DMS53 treated with DMSO at 0.1 percent for 48 hours (cell line): ENCODE data around the gene CD200.
"Not testable (repeated sequence)": the region's sequence is repeated elsewhere in the genome, so short reads cannot be mapped to it uniquely, and the experiment has no call there.

Experiments used
- DNase-seq: peaks from one replicate; lab custom pipeline; 2025; ENCODE audit not compliant: unreplicated experiment; lab: John Stamatoyannopoulos, UW

Gene CD200

DNA sequence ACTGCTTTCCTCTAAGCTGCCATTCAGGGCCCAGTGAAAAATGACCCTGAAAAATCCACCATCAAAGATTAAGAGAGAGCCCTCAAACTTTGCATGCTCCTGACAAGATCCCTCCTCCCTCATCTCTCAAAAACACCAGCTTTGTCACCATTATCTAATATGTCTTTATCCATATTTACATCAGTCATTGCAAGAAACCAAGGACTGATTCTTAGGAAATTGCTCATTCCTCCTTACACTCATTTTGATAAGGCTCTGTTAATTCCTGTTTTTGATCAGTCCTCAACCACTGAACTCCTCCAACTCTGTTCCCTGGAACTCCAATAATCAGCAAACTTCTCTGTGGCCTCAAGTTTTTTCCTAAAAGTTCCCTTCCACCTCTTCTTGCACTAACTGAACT is 51.8 kb downstream of the CD200 start:
- DNase-seq = no peak

DNA sequence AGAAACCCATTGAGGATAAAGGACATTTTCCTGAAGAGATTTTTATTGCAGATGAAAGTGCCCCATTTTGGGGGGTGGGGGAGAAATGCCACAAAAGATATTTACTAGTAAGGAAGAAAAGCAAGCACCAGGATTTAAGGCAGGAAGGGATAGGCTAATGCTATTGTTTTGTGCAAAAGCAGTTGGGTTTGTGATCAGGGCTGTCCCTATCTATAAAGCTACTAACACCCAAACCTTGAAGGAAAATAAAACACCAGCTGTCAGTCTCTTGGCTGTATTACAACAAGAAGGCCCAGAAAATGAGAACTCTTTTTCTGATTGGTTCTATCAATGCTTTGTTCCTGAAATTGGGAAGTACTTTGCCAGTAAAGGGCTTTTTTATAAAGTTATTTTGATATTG is 56.0 kb downstream of the CD200 start:
- DNase-seq = no peak

DNA sequence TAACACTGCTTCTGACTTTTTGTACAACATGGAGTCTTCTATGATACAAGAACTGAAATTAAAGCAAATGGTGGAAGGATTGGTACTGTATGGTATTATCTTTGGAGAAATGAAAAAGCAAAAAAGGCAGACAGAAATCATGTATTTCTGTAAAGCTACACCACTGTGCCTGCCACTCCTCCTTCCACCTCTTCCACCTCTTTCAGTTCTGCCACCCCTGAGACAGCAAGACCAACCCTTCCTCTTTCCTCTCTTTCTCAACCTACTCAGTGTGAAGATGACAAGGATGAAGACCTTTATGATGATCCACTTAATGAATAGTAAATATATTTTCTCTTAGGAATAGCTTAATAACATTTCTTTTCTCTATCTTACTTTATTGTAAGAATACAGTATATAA is 57.0 kb downstream of the CD200 start:
- DNase-seq = no peak

DNA sequence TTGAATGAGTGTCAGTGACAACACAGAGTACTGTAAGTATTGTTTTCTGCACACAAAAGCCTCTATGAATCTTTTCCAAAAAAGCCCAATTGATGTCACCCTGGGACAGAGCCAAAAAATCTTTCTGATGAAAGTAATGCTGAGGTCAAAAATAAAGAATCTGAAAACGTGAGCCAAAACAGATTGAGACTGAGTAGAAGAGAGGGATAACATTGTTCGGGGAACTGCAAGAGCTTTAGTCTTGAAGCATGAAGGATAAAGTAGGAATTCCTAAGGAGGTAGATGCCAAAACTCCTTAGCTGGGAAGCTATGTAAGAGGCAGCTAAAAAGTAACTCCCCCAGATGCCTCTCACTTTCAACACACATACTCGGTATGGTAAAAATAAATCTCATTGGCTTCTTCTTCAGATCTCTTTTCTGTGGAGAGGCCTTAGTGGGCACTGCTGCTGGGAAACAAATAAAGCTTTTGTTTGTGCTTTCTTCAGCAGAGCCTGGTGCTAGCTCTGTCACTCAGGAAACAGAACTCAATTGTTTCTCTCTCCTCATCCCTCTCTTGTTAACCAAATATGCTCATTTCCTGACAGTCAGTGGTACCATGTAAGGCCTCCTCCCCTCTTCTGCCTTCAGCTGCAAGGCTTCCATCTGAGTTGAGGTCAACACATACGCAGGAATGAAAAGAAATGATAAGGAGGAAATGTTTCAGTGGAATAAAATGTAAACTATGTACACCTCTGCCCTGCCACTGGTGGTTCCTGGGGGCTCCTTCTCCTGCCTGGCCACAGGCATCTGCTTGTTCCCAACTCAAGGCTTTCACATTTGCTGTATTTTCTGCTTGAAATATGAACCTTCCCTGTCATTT is 58.1 kb downstream of the CD200 start:
- no peak for DNase-seq

DNA sequence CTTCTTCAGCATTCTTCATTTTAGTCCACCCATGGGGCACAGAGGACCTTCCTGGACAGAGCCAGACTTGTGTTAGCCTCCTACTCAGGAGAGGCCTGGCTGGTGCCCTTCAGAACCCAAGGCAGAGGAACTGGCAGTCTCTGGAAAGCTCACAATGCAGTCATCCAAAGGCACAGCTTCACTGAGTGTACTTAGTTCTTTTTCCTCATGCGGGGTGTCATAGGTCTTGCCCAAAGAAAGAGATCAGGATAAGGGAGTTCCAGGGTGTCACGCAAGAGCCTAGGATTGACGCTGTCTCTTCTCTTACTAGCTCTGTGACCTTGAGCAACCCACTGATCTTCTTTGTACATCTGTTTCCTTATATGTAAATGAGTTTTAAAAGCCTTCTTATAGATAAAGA is 58.7 kb downstream of the CD200 start:
- no peak for DNase-seq

DNA sequence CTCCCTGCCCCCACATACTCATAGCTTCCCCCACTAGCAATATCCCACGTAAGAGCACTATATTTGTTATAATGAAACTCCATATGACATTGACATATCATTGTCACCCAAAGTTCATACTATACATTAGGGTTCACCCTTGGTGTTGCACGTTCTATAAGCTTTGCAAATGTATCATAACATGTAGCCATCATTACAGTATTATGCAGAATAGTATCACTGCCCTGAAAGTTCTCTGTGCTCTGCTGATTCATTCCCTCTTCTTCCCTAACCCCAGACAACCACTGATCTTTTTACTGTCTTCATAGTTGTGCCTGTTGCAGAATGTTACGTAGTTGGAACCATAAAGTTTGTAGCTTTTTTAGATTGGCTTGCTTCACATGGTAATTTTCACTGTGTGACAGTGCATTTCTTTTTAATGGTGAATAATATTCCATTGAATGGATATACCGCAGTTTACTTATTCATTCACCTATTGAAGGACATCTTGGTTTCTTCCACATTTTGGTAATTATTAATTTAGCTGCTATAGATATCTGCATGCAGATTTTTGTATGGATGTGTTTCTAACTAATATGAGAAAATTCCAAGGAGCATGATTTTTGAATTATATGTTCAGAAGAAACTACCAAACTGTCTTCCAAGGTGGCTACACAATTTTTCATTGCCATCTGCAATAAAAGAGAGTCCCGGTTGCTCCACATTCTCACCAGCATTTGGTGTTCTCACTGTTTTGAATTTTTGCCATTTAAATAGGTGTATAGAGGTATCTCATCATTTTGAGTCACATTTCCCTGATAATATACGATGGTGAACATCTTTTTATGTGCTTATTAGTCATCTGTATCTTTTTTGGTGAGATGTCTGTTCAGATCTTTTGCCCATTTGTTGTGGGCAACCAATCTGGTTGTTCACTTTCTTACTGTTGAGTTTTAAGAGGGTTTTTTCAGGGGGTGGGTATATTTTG is 59.7 kb downstream of the CD200 start:
- no peak for DNase-seq

DNA sequence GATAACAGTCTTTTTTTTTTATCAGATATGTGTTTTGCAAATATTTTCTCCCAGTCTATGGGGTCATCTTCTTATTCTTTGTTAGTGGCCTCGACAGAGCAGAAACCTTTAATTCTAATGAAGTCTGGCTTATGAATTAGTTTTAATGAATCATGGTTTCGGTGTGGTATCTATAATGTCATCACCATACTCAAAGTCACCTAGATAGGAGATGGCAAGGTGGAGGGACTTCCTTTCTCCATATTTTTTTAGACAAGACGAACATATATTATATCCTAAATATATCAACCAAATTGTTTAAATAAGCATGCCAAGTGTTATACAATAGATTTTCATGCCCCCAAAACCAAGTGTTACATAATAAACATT is 60.4 kb downstream of the CD200 start:
- no peak for DNase-seq

DNA sequence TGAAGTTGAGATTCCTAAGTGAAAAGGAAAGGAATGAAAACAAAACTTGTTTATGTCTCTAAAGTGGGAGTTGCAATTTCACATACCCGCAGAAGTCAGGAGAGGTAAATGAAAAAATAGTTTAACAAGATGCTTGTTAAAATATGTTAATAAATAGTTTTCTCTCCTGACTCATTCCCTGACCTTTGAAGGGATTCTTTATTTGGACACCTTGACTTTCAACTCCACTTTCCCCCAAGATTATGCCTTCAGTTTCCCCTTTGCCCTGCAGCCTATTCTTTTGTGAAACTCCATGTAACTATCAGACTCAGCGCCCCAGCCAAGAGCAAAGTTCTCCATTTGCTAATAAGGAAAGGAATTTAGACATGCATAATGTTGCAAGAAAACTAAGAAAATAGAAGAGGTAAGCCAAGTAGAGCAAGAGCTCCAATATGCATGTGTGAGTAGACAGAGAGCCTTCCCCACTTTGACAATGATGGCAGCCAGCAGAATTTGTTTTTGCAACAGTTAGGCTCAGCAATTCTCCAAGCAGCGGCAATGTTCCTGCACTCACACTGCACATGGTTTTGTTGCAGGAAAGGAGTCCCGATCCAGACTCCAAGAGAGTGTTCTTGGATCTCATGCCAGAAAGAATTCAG is 61.2 kb downstream of the CD200 start:
- no peak for DNase-seq

DNA sequence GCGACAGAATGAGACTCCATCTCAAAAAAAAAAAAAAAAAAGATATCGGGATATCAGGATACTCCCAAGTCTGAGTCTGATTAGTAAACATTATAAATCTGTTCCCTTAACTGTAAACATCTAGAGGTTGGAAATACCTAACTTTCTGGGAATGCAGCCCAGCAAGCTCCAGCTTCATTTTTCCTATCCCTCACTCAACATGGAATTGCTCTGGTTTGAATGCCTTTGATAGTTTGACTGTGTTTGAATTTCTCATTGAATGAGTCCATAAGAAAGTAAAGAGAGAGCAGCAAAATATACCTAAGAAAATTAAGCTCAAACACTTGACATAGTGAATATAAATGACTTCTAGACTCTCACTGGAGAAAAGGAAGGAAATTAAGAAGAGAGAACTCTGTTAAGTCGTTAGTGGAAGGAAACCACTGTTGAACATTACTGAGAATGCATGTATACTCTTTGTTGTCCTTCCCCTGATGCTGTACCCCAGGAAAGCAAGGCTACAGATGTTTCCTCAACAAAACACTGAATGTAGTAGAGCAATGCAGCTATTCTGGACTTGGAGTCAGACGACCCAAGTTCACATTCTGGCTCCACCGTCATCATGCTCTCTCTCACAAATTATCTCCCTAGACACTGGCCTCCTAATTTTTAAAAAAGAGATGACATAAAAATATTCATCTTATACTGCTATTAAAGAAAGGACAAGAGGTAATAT is 62.4 kb downstream of the CD200 start:
- no peak for DNase-seq

DNA sequence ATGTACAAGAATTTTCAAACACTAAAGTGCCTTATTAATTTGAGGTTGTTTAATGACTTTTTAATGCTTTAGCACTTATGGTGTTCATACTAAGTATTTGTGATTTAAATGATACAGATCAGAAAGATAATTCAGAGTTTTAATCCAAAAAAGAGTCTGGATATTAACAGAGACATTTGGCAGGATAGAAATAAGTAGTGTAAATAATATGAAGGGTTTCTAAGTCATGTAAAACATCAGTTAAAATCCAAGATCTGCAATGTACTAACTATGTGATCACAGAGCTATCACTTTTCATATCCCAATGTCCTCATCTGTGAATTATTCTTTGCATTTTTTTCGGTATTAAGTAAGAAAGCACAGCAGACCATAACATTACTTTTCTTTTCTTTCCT is 62.9 kb downstream of the CD200 start:
- no peak for DNase-seq

DNA sequence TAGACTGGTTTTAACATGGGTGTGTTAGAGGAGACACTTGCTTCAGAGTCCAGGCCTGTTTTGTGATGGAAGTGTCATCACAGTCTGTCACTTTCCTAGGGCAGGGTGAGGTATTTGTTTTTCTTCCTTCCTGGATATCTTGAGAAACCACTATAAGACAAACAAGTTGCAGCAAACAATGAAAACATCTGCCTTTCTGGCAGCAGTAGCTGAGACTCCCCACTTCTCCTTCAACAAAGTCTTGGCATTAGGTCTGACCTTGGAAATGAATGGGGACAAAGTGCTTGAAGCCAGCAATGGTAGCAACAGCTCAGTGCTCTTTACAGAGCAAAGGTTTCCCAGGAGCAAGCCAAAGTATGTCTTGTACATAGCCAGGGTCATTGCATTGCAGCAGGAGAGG is 64.6 kb downstream of the CD200 start:
- DNase-seq = no peak

DNA sequence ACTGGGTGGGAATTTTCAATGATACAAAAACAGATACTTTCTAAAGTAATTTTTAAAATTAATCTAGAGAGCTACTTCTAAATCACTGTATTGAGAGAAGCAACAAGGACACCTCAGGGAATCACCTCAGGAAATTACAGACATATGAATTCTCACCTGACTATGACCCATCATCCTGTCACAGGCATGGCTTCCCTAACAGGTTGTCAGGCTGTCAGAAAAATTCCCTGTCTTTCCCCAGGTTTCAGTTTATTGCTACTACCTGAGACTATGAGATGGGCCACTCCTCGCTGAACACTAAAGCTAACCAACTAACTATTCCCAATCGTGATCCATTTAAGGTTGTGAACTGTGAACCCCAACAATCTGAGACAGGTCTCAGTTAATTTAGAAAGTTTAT is 66.1 kb downstream of the CD200 start:
- DNase-seq = no peak

DNA sequence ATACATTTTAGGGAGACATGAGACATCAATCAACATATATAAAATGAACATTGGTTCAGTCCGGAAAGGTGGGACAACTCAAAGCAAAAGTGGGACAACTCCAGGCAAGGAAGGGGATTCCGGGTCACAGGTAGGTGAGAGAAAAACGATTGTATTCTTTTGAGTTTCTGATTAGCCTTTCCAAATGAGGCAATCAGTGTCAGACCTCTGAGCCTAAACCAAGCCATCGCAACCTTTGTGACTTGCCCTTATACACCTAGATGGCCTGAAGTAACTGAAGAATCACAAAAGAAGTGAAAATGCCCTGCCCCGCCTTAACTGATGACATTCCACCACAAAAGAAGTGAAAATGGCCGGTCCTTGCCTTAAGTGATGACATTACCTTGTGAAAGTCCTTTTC is 66.6 kb downstream of the CD200 start:
- DNase-seq = not testable (repeated sequence)

DNA sequence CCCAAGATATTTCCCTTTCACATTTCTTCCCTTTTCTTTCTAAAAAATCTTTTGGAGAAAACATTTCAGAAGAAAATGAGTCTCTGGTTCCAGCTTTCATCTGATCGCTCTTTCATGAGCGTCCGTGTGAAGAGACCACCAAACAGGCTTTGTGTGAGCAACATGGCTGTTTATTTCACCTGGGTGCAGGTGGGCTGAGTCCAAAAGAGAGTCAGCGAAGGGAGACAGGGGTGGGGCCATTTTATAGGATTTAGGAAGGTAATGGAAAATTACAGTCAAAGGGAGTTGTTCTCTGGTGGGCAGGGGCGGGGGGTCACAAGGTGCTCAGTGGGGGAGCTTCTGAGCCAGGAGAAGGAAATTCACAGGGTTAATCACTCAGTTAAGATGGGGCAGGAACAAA is 67.4 kb downstream of the CD200 start:
- not testable (repeated sequence) for DNase-seq

DNA sequence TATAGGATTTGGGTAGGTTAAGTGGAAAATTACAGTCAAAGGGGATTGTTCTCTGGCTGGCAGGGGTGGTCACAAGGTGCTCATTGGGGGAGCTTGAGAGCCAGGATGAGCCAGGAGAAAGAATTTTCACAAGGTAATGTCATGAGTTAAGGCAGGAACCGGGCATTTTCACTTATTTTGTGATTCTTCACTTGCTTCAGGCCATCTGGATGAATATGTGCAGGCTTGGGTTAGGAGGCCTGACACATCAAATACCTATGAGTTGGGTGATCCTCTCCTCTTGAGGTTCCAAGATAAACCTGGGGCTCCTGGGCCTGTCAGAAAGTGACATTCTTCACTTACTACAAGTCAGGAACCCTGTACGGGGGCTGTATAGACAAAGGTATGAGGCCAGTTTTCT is 68.7 kb downstream of the CD200 start:
- no peak for DNase-seq

DNA sequence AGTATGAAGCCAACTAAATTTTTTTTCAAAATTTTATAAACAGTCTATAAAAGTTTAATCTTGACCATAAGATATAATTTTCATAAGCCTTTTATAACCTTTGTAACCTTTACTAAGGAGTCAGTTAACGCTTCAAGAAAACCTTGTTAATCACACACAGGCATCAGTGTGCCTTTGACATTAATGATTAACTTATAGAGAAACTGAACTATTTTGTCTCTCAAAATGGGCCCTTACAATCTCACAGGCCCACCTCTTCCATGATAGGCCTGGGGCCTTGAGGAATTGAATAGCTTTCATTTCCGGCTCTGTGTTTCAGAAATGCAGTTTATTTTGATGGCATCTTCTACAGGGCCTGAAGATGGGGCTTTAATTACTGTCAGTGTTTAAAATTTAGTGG is 70.1 kb downstream of the CD200 start:
- DNase-seq = no peak

DNA sequence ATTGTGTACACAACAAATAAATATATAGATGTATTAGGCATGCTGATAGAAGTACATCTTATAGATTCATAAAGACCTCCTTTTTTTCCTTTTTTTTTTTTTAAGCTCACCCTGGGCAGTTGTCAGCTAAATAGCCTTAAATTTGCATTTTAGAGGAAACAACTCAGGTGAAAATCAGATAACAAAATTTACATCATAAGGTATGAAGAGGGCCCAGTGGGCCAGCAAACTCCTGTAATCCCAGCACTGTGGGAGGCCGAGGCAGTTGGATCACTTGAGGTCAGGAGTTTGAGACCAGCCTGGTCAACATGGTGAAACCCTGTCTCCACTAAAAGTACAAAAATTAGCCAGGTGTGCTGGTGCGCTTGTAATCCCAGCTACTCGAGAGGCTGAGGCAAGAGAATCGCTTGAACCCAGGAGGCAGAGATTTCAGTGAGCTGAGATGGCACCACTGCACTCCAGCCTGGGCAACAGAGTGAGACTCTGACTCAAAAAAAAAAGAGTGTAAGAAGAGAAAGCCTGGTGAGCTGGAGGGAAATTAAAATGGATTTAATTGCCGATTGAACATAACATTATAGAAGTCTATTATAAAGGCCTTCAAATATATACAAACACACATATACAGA is 72.1 kb downstream of the CD200 start:
- not testable (repeated sequence) for DNase-seq

DNA sequence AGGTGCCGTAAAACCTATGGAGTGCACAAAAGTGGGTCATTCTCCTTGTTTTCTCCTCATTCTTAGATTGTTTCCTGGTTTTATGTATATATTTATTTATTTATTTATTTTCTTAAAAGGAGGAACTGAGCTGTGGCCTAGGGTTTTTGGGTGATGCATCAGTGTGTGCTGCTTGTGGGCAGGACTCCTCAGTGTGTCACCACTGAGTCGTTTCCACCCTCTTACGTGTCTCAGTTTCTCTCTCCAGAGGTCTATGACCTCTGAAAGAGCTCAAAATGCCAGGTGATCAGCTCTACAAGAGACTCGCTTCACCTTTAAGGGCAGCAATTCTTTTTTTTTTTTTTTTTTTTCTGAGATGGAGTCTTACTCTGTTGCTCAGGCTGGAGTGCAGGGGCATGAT is 72.9 kb downstream of the CD200 start:
- DNase-seq = no peak

DNA sequence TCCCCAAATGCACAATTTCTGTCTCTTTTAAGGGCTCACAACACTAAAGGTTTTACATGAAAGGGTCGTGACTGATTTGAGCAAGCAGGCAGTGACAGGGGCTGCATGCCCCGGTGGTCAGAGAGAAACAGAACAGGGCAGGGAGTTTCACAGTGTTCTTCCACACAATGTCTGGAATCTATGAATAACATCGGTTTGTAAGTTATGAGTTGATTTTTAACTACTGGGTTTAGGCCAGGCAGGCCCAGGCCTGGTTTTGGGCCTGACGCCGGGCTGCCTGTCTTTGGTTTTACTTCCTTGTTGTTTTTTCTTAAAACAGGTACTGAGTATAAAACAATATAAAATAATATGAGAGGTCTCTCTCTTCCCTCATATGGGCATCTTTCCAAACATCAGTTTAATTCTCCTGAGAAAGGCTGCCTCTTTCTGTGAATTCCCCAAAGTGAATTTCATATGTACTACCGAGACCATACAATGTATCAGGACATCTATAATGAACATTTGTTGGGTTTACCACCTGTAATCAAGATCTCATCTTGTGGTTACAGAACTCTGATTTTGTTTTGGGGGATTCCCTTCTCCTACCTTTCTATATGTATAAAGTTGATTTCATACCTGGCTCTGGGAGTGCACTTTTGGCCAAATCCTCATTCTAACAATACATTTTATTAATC is 74.4 kb downstream of the CD200 start:
- DNase-seq = no peak
